Natural killer cell (primary cell): ENCODE data around the gene SLC25A3. TPM values are rescaled to one million over a fixed set of nuclear protein-coding genes. Genes with fewer than 3 reads are reported as not detected.
A peak's percentile ranks its signal among the peaks of the same experiment; 100 is the strongest.

Experiments
- ATAC-seq, 3 donors: fragments of 150-1000 bp in 2 of 3; fragments of 200-7000 bp in 1 of 3; cut with Tn5 transposase; 1 replicate in 1 of 3; 2 replicates in 2 of 3; pipeline ENCODE4 v1.10.0; 2021; ENCODE audit warnings: mild to moderate bottlenecking in 2 of 3, moderate library complexity in 2 of 3
- DNase-seq, 2 donors: peaks; one replicate each; pipeline versions ENCODE4 v3.0.0 to v3.0.0-alpha.2; 2013 to 2021; ENCODE audit warnings: mixed read lengths in 1 of 2
- H3K27ac ChIP-seq: one replicate; pipeline ENCODE4 v1.5.1; 2013; ENCODE audit warnings: mild to moderate bottlenecking, low read length
- H3K27me3 ChIP-seq: one replicate; pipeline ENCODE4 v1.6.1; 2013; ENCODE audit warnings: low read length; ENCODE audit not compliant: control insufficient read depth, insufficient read depth
- H3K36me3 ChIP-seq: one replicate; pipeline ENCODE4 v1.6.1; 2013; ENCODE audit warnings: low read length; ENCODE audit not compliant: control insufficient read depth, insufficient read depth
- H3K4me1 ChIP-seq: one replicate; pipeline ENCODE4 v1.6.1; 2013; ENCODE audit warnings: low read length; ENCODE audit not compliant: control insufficient read depth, insufficient read depth
- H3K4me3 ChIP-seq: one replicate; pipeline ENCODE4 v1.5.1; 2013; ENCODE audit warnings: low read length
- H3K9me3 ChIP-seq: one replicate; pipeline ENCODE4 v1.6.1; 2013; ENCODE audit warnings: low read length; ENCODE audit not compliant: control insufficient read depth, insufficient read depth
- H3K27ac Mint-ChIP-seq, 2 donors: one replicate each; pipeline ENCODE4 v1.8.0; 2022; ENCODE audit warnings: mild to moderate bottlenecking in 2 of 2, mixed read lengths in 2 of 2, moderate library complexity in 1 of 2
- H3K27me3 Mint-ChIP-seq, 2 donors: one replicate each; pipeline ENCODE4 v1.8.0; 2022; ENCODE audit warnings: low read depth in 2 of 2, mixed read lengths in 2 of 2
- H3K36me3 Mint-ChIP-seq: one replicate; pipeline ENCODE4 v1.8.0; 2022; ENCODE audit warnings: mixed read lengths
- H3K4me1 Mint-ChIP-seq, 2 donors: one replicate each; pipeline ENCODE4 v1.8.0; 2022; ENCODE audit warnings: mixed read lengths in 2 of 2
- H3K4me3 Mint-ChIP-seq: one replicate; pipeline ENCODE4 v1.8.0; 2022; ENCODE audit warnings: mild to moderate bottlenecking, moderate library complexity, mixed read lengths
- H3K9me3 Mint-ChIP-seq, 2 donors: one replicate each; pipeline ENCODE4 v1.8.0; 2022; ENCODE audit warnings: mixed read lengths in 2 of 2
- CTCF ChIP-seq: fragments of 200-600 bp; IDR thresholded peaks from one replicate; pipeline ENCODE4 v1.8.0; 2022; ENCODE audit warnings: antibody characterized with exemption
- WGBS: methylation state at CpG from one replicate; pipeline ENCODE4 v1.1.7; 2013; ENCODE audit warnings: missing lambda C conversion rate; ENCODE audit not compliant: insufficient coverage; 5-methylcytosine and 5-hydroxymethylcytosine counted together
- intact Hi-C: fragments of 100-400 bp; cut with micrococcal nuclease; formaldehyde crosslinking; loops from one replicate; pipeline ENCODE4 v1.14.2; 2022
- total RNA-seq, 4 donors: library from RNA; stranded (reverse); fragments of 120-200 nt in 1 of 4; gene quantifications; one replicate each; pipeline versions ENCODE4 v1.2.3 to v1.2.4, GENCODE V29; 2013 to 2022

The SLC25A3 gene
- total RNA-seq, 3 donors from 2014 or later (not counting 1 experiment from before 2014, with no cell fraction given) = 393 to 490 (median 433) TPM

DNA sequence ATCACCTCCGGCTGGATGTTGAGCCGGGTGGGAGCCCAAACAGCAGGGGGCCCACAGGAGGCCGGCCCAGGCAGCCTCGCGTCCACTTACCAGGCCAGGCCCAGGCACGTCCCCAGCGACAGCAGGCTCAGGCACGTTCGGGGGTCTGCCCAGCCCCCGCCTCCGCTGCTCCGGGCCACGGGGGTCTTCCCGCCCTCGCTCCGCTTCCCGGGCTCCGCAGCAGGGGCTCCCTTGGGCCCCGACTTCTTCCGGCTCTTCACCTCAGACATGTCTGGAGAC is 50.9 kb downstream of the SLC25A3 start:
- H3K27me3 ChIP-seq = no peaks in the 10 kb centered on the region
- Mint-ChIP-seq H3K36me3 (peaks cover 6% of the 10 kb centered on the region), H3K4me3 (peak overlapping the region; percentile 99), H3K27ac (peak overlapping the region; percentile 94 to 99), H3K9me3 (no peaks in the 10 kb centered on the region), H3K4me1 (peaks cover 27 to 28% of the 10 kb centered on the region in 2 donors), H3K27me3 (no peaks in the 10 kb centered on the region)
- under 1% methylated on average over 20 of the region's 20 CpGs for WGBS
- no peaks in the 10 kb centered on the region for H3K9me3 ChIP-seq
- no peak for DNase-seq
- peaks cover 8% of the 10 kb centered on the region for H3K36me3 ChIP-seq
- ATAC-seq = peak; percentile 1 to 10 (median 9)
- TF ChIP-seq CTCF = peak; percentile 11
- H3K4me3 ChIP-seq = peak overlapping the region; percentile 82
- peaks cover 4% of the 10 kb centered on the region for H3K4me1 ChIP-seq
- intact Hi-C loops = no loop called here
- H3K27ac ChIP-seq = peak overlapping the region; percentile 77

GRCh38 chr12:98644712-98645571 is 51.5 kb downstream of the SLC25A3 start, which contains the start of the genes APAF1 and IKBIP:
Gene APAF1, plus strand, starts transcription at chr12:98645290. Its CDS starts 3,070 bp downstream, at chr12:98648360.
Gene IKBIP, minus strand, starts transcription at chr12:98644788. Its CDS starts 87 bp downstream, at chr12:98644701.
- Histone ChIP-seq H3K36me3 (peaks cover 13% of the 10 kb centered on the region), H3K4me1 (peaks cover 4% of the 10 kb centered on the region), H3K9me3 (no peaks in the 10 kb centered on the region), H3K4me3 (peak within 1 kb of the TSS; percentile 82), H3K27me3 (no peaks in the 10 kb centered on the region), H3K27ac (peak within 1 kb of the TSS; percentile 77)
- ATAC-seq (peak; percentile 87 to 98 (median 89)), DNase-seq (peak; percentile 98)
- Mint-ChIP-seq H3K27me3 (no peaks in the 10 kb centered on the region), H3K36me3 (peaks cover 11% of the 10 kb centered on the region), H3K27ac (peak within 1 kb of the TSS; percentile 94 to 99), H3K4me1 (peaks cover 25 to 27% of the 10 kb centered on the region in 2 donors), H3K4me3 (peak within 1 kb of the TSS; percentile 99), H3K9me3 (no peaks in the 10 kb centered on the region)
- intact Hi-C loops = loop anchor here (1.0 to 5.0 kb wide), 4 partner anchors 32 to 143 kb away; partner anchors contain the start of genes SLC25A3 and TMPO
- no peak for TF ChIP-seq CTCF
- WGBS = under 1% methylated on average over 91 of the region's 91 CpGs

DNA sequence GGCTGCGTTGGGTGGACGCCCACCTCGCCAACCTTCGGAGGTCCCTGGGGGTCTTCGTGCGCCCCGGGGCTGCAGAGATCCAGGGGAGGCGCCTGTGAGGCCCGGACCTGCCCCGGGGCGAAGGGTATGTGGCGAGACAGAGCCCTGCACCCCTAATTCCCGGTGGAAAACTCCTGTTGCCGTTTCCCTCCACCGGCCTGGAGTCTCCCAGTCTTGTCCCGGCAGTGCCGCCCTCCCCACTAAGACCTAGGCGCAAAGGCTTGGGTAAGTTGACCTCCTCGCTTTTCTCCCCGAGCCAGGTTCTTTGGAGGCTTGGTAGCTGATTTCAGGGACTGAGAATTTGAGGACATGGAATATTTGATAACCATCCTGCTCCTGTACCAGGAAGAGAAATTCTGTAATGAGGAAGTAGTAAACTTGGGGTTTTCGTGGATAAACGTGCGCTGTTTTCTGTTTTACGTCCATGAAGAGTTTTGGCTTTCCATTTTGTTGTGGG is 52.1 kb downstream of the SLC25A3 start:
- Histone ChIP-seq H3K27me3 (no peaks in the 10 kb centered on the region), H3K36me3 (peaks cover 17% of the 10 kb centered on the region), H3K9me3 (no peaks in the 10 kb centered on the region), H3K4me3 (peak overlapping the region; percentile 82), H3K4me1 (peaks cover 4% of the 10 kb centered on the region), H3K27ac (peak overlapping the region; percentile 46)
- Mint-ChIP-seq H3K27ac (peak overlapping the region; percentile 94 to 99), H3K4me3 (peak overlapping the region; percentile 94), H3K27me3 (no peaks in the 10 kb centered on the region), H3K36me3 (peaks cover 12% of the 10 kb centered on the region), H3K9me3 (no peaks in the 10 kb centered on the region), H3K4me1 (peaks cover 25 to 27% of the 10 kb centered on the region in 2 donors)
- WGBS = under 1% methylated on average over 24 of the region's 24 CpGs
- intact Hi-C loops = loop anchor here (1.0 to 5.0 kb wide), 4 partner anchors 32 to 143 kb away; partner anchors contain the start of genes SLC25A3 and TMPO
- no peak for TF ChIP-seq CTCF
- ATAC-seq (no peak), DNase-seq (peak in 1 of 2 donors; percentile 40)
